Left lobe of liver (tissue), 2 donors: ENCODE data around the gene OOSP4A. TPM values are rescaled to one million over a fixed set of nuclear protein-coding genes. Genes with fewer than 3 reads are reported as not detected.

Experiments used
- ATAC-seq: fragments of 200-7000 bp; cut with Tn5 transposase; one replicate; pipeline ENCODE4 v1.9.1; 2020; ENCODE audit warnings: mild to moderate bottlenecking, moderate library complexity
- DNase-seq: peaks from one replicate; pipeline ENCODE4 v3.0.0-alpha.2; 2020; ENCODE audit warnings: low spot score
- total RNA-seq: library from RNA; stranded (reverse); gene quantifications from one replicate; pipeline ENCODE4 v1.2.1, GENCODE V29; 2021
- donor health status: DM: no; HTN: no; CAD: no; lungs with moderate emphysema.
- donor health status: DM: no; HTN: yes; CAD: no.

OOSP4A gene
- not detected for total RNA-seq

DNA sequence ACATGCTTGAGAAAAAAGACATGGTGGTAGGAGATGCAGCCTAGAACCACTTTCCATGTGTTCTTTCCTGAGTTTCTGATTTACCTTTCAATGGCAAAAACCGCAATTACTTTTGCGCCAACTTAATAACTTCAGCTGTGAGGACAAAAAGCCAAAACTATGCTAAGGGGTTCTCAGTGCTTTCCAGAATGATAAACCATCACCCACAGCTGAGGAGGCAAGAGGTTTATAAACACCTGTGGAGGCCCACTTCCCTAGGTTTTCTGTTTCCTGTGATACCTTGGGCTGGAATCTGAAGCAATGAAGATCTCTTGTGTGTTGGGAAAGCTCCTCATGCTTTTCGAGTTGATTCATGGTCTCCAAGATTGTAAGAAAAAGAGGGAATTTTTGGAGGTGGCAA lies at the start of gene OOSP4A:
Gene OOSP4A, plus strand, starts transcription at position 301 of the 400 bp plus-strand sequence. Its CDS starts 0 bp downstream, at position 301.
- ATAC-seq, result no peak
- DNase-seq, result no peak

DNA sequence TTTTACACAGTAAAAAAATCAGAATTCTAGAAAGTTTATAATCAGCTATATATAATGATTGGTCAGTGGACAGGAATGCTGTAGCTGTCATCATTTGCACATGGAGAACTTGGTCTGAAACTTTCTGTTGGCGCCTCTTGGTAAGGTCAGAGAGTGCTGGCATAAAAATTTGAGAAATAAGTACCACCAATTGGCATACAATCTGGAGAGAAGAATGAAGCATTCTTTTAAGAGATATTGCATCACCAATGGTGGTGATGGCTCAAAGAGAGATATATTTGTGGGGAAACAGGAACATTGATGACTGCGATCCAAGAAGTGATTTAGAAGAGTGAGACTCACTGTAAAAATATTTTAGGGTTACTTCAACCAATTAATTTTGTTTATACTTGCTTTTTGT lies 45.4 kb upstream of the OOSP4A start:
- no peak for DNase-seq
- no peak for ATAC-seq

DNA sequence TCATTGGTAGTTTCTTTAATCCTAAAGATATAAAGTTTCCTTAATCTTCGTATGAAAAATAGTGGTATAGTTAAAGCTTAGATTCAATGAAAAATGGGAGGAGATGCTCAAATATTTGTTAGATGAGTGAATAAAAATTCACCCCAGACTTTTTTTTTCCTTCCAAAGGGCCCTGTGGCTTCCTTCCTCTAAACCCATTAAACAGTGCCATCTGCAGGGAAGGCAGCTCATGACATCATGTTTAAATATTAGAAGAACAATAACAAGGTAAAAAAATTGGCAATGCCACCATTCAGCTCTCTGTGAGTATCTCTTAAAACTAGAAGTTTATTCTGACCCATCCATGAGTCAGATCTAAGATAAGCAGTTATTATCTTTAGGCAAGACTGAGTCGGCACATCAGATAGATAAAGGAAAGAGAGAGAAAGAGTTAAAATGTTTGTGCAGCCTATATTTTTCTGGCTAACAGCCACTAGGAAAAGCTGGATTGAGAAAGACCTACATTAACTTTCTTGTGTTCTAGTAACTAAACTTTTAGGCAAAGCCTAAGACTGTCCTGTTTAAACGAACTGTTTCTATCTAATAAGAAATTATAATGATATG lies 44.7 kb upstream of the OOSP4A start:
- no peak for ATAC-seq
- no peak for DNase-seq

GRCh38 chr11:59923813-59924212 lies 40.0 kb upstream of the OOSP4A start:
- DNase-seq, result no peak
- ATAC-seq, result no peak

GRCh38 chr11:59931688-59932087 lies 32.1 kb upstream of the OOSP4A start:
- ATAC-seq (no peak), DNase-seq (no peak)

DNA sequence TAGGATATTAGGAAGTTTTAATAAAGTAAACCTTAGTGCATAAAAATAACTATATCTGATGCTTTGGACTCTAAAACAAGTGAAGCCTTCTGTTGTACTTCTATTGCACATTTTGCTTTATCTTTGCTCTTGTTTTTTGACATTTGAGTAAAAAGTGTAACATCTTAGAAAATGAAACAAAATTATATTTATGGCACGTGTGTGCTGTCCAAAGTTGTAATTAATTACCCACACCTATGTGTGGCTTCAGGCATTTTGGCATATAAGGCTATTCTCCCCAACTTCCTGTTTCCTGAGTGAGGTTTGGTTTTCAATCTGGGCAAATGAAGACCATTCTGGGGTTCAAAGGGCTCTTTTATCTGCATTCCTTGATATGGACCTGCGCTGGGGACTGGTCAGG lies 25.7 kb upstream of the OOSP4A start, which contains the start of gene OOSP1:
Gene OOSP1, plus strand, starts transcription at position 301 of the 400 bp plus-strand sequence. Its CDS starts 23 bp downstream, at position 324.
- DNase-seq (no peak), ATAC-seq (no peak)

GRCh38 chr11:59938718-59939117 lies 25.1 kb upstream of the OOSP4A start:
- DNase-seq (no peak), ATAC-seq (no peak)

DNA sequence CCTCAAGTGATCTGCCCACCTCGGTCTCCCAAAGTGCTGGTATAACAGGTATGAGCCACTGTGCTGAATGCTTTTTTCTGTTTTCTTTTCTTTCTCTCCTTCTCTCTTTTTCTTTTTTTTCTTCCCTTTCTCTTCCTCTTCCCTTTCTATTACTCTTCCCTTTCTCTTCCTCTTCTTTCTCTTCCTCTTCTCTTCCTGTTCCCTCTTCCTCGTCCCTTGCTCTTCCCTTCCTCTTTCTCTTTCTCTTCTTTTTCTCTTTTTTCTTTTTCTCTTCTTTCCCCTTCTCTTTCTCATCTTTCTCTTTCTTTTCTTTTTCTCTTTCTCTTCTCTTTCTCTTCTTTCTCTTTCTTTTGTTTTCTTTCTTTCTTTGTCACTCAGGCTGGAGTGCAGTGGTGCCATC lies 24.4 kb upstream of the OOSP4A start:
- DNase-seq (no peak), ATAC-seq (no peak)

- ATAC-seq (no peak), DNase-seq (no peak)
Measured at GRCh38 chr11:59941091-59941490, 22.7 kb upstream of the OOSP4A start.

DNA sequence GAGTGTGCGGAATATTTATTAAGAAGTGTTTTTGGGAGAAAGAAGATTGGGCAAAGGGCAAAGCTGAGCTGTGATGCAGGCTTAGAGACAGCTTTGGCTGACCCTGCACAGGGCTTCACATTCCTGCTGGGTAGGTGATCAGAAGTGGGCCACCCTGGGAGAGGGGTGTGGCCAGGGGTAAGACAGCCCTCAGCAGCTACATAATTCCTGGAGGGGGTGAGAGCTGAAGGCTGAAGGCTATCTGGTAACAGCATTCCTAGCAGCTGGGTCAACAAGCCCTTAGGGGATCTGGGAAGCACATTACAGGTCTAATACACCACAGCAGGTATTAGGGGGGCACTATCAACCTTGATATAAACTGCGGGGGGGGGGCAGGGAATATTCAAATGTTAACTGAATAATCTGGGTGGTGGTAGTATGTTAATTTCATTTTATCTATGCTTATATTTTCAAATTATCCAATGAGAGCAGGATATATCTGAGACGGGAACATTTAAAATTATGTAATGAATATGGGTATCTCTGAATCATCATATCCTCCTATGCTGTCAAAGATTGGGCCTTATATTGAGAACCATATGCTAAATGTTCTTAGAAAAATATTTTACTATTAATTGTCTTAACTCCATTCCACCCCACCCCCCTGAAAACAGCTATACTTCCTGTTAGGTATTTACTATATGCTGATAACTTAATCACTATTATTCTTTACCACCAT lies 19.7 kb upstream of the OOSP4A start:
- no peak for DNase-seq

GRCh38 chr11:59944720-59945119 lies 19.1 kb upstream of the OOSP4A start:
- ATAC-seq, result no peak
- DNase-seq, result no peak

More for the DNA sequence above, 19.7 kb upstream of the OOSP4A start:
- no peak for ATAC-seq

DNA sequence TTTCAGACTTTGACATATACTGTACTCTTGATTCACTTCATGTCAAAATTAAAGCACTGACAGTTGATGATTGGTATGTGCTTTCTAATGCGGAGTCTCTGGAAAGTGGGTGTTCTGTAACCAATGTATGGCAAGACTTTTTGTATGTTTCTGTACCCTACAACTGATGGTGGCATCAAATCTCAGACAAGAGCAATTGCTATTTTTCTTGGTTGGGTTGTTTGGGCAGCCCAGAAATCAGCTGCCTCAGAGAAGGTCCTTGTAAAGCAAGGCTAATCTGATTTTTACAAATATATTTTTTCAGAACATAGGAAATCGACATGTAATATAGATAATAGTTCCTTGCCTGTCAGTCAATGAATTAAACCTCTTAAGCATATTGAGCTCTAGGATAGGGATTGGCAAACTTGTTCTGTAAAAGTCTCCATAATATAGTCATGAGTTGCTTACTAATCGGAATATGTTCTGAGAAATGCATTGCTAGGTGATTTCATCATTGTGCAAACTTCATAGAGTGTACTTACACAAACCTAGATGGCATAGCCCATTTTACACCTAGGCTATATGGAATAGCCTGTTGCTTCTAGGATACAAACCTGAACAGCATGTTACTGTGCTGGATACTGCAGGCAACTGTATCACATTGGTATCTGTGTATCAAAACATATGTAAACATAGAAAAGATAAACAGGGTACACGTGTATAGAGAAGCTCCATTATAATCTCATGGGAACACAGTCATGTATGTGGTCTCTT lies 10.2 kb upstream of the OOSP4A start:
- DNase-seq, result no peak
- no peak for ATAC-seq

DNA sequence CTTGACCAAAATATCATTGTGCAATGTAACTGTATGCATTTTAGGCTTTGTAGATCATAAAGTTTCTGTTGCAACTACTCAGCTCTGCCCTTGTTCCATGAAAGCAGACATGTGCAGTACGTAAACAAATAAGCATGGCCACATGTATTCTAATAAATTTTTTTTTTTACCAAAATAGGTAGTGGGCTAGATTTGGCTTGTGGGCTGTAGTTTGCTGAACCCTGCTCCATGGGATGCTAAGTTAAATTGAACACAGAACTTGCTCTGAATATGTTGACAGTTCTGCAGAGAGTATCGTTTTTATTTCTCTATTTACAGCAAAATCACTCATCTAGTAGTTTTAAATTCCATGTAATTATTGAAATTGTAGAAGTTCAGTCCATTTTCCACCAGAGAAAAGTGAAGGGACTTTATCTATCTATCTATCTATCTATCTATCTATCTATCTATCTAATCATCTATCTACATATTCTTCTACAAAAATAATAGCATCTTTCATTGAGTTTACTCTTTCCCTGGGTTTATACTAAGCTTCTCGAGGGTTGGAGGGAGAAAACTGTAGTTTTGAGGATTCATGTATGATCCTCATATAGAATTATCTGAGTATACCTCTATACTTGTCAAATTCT lies 9.5 kb upstream of the OOSP4A start:
- no peak for DNase-seq
- ATAC-seq, result no peak

GRCh38 chr11:59957094-59957493 lies 6.7 kb upstream of the OOSP4A start:
- ATAC-seq (no peak), DNase-seq (no peak)

GRCh38 chr11:59960502-59961381 lies 3.1 kb upstream of the OOSP4A start:
- no peak for ATAC-seq
- DNase-seq, result no peak

DNA sequence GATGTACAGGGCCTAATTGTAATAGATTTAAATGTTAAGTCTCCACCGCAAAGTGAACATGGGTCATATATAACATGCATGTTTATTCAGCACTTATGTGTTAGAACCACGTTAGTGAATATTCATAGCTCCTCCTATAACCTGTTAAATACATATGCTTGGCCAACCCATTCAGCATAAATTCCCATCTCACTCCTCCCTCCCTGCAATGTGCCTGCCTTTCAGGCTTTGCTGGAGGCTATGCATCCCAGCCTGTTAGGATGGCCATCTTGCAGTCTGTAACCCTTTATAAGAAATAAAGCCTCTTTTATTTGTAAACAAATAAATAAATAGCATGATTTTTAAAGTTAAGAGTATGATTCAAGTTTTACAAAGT lies 1.7 kb upstream of the OOSP4A start:
- no peak for DNase-seq
- ATAC-seq, result no peak

GRCh38 chr11:59965424-59965823 lies 1.6 kb downstream of the OOSP4A start:
- ATAC-seq, result no peak

GRCh38 chr11:59966201-59966600 lies 2.4 kb downstream of the OOSP4A start:
- no peak for ATAC-seq
- no peak for DNase-seq

More at GRCh38 chr11:59965424-59965823, 1.6 kb downstream of the OOSP4A start:
- no peak for DNase-seq

DNA sequence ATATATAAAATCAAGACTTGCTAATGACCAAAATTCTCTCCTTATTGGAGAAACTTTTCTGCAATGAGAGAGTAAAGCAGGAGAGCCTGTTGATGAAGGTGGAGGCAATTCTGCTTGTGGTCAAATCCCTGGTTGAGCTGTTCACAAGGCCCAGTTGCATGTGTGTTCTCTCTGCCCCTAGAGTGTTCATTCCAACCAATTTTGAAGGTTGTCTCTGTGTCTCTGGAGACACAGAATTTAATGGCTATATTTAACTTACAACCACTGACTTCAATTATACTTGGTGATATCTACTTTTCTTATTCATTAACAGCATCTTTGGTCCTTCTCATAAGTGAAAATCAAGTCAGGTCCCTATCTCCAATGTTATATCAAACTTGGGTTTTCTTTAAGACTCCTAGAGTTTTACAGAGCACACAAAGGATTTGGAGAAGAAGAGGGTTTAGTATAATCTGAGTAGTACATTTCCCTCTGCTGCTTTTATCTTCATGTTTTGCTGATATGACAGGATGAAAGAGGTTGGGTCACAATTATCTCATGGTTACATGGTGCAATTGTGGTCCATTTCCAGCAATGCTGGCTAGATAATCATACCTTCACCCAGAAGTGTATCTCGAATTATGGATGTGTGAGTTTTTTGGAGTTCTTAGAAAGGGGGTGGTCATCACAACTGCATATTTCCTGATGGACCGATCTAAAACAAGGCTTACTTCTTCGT lies 4.0 kb downstream of the OOSP4A start:
- DNase-seq (no peak), ATAC-seq (no peak)

- ATAC-seq (no peak), DNase-seq (no peak)
Measured at GRCh38 chr11:59968395-59968783, 4.6 kb downstream of the OOSP4A start.
